Skin of body (tissue), 2 donors: Measurements from ENCODE around the gene BAIAP2. TPM values are rescaled to one million over a fixed set of nuclear protein-coding genes. Genes with fewer than 3 reads are reported as not detected.

ENCODE experiments used
- DNase-seq: peaks from one replicate; lab custom pipeline; 2025; lab: John Stamatoyannopoulos, UW
- total RNA-seq: library from RNA; depleted of rRNA; stranded (reverse); fragments of >200 nt; gene quantifications from one replicate; pipeline ENCODE4 v1.2.3, GENCODE V29; 2014

The BAIAP2 gene
- total RNA-seq, 1 donor from 2014 or later: 34.6 TPM

GRCh38 chr17:81036197-81036941 is 1.4 kb downstream of the BAIAP2 start:
- DNase-seq: no peak

- DNase-seq: no peak
Observed at GRCh38 chr17:81037026-81037797, 2.3 kb downstream of the BAIAP2 start.

GRCh38 chr17:81037798-81038733 is 3.1 kb downstream of the BAIAP2 start:
- DNase-seq: no peak

- no peak for DNase-seq
Observed at GRCh38 chr17:81039096-81039495, 4.1 kb downstream of the BAIAP2 start.

GRCh38 chr17:81039854-81040758 is 5.2 kb downstream of the BAIAP2 start:
- no peak for DNase-seq

GRCh38 chr17:81040791-81041337 is 5.9 kb downstream of the BAIAP2 start:
- DNase-seq: no peak

- DNase-seq: no peak
Observed at GRCh38 chr17:81042606-81043005, 7.7 kb downstream of the BAIAP2 start.

GRCh38 chr17:81043319-81043724 is 8.4 kb downstream of the BAIAP2 start:
- DNase-seq: no peak

GRCh38 chr17:81043725-81044427 is 8.9 kb downstream of the BAIAP2 start:
- DNase-seq: peak; percentile 22

GRCh38 chr17:81044428-81044763 is 9.4 kb downstream of the BAIAP2 start:
- DNase-seq: no peak

GRCh38 chr17:81044764-81045589 is 10.0 kb downstream of the BAIAP2 start:
- DNase-seq: peak; percentile 43

- no peak for DNase-seq
Observed at GRCh38 chr17:81045590-81046095, 10.7 kb downstream of the BAIAP2 start.

- no peak for DNase-seq
Observed at GRCh38 chr17:81046132-81046769, 11.3 kb downstream of the BAIAP2 start.

- DNase-seq: no peak
Observed at GRCh38 chr17:81046770-81047359, 11.9 kb downstream of the BAIAP2 start.

GRCh38 chr17:81048827-81049371 is 13.9 kb downstream of the BAIAP2 start:
- DNase-seq: no peak

GRCh38 chr17:81049372-81049911 is 14.5 kb downstream of the BAIAP2 start:
- no peak for DNase-seq

GRCh38 chr17:81049973-81050551 is 15.1 kb downstream of the BAIAP2 start:
- no peak for DNase-seq
